ENCODE data around the gene POLR2A.

DNA sequence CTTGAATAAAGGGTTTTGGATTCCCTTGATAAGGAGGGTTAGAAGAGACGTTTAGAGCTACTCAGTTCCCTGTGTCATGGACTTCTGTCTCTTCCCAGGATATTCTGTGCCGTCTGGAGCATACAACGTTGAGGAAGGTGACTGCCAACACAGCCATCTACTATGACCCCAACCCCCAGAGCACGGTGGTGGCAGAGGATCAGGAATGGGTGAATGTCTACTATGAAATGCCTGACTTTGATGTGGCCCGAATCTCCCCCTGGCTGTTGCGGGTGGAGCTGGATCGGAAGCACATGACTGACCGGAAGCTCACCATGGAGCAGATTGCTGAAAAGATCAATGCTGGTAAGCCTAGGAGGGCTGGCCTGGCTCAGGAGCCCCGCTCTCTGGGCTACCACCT, 24.7 kb downstream of the POLR2A start:
- TF ChIP-seq, protein P1, sequence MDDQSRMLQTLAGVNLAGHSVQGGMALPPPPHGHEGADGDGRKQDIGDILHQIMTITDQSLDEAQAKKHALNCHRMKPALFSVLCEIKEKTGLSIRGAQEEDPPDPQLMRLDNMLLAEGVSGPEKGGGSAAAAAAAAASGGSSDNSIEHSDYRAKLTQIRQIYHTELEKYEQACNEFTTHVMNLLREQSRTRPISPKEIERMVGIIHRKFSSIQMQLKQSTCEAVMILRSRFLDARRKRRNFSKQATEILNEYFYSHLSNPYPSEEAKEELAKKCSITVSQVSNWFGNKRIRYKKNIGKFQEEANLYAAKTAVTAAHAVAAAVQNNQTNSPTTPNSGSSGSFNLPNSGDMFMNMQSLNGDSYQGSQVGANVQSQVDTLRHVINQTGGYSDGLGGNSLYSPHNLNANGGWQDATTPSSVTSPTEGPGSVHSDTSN (CRISPR knock-in tag; IDR thresholded peaks at IDR 0.05): no peak
- TF ChIP-seq, protein P2, sequence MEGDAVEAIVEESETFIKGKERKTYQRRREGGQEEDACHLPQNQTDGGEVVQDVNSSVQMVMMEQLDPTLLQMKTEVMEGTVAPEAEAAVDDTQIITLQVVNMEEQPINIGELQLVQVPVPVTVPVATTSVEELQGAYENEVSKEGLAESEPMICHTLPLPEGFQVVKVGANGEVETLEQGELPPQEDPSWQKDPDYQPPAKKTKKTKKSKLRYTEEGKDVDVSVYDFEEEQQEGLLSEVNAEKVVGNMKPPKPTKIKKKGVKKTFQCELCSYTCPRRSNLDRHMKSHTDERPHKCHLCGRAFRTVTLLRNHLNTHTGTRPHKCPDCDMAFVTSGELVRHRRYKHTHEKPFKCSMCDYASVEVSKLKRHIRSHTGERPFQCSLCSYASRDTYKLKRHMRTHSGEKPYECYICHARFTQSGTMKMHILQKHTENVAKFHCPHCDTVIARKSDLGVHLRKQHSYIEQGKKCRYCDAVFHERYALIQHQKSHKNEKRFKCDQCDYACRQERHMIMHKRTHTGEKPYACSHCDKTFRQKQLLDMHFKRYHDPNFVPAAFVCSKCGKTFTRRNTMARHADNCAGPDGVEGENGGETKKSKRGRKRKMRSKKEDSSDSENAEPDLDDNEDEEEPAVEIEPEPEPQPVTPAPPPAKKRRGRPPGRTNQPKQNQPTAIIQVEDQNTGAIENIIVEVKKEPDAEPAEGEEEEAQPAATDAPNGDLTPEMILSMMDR (tag by site-specific recombination; IDR thresholded peaks at IDR 0.05): no peak
- no peak for TF ChIP-seq ZNF426 (tag by site-specific recombination; IDR thresholded peaks at IDR 0.05)
- TF ChIP-seq ZNF391 (tag by site-specific recombination; IDR thresholded peaks at IDR 0.05; ENCODE audit: borderline replicate concordance, low read depth): no peak
- no peak for TF ChIP-seq SP2 (tag by site-specific recombination; IDR thresholded peaks at IDR 0.05)
- TF ChIP-seq, protein P3, sequence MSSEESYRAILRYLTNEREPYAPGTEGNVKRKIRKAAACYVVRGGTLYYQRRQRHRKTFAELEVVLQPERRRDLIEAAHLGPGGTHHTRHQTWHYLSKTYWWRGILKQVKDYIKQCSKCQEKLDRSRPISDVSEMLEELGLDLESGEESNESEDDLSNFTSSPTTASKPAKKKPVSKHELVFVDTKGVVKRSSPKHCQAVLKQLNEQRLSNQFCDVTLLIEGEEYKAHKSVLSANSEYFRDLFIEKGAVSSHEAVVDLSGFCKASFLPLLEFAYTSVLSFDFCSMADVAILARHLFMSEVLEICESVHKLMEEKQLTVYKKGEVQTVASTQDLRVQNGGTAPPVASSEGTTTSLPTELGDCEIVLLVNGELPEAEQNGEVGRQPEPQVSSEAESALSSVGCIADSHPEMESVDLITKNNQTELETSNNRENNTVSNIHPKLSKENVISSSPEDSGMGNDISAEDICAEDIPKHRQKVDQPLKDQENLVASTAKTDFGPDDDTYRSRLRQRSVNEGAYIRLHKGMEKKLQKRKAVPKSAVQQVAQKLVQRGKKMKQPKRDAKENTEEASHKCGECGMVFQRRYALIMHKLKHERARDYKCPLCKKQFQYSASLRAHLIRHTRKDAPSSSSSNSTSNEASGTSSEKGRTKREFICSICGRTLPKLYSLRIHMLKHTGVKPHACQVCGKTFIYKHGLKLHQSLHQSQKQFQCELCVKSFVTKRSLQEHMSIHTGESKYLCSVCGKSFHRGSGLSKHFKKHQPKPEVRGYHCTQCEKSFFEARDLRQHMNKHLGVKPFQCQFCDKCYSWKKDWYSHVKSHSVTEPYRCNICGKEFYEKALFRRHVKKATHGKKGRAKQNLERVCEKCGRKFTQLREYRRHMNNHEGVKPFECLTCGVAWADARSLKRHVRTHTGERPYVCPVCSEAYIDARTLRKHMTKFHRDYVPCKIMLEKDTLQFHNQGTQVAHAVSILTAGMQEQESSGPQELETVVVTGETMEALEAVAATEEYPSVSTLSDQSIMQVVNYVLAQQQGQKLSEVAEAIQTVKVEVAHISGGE (tag by site-specific recombination; conservative IDR thresholded peaks at IDR 0.05; ENCODE audit: low read depth): no peak
- TF ChIP-seq KLF1 (tag by site-specific recombination; IDR thresholded peaks at IDR 0.05): no peak
- no peak for TF ChIP-seq ZNF24 (tag by site-specific recombination; IDR thresholded peaks at IDR 0.05)

All from HEK293 (cell line).